K562 (cell line): ENCODE measurements around the gene RPS19BP1. TPM values are rescaled to one million over a fixed set of nuclear protein-coding genes. Genes with fewer than 3 reads are reported as not detected.
A peak's percentile ranks its signal among the peaks of the same experiment; 100 is the strongest.

Experiments used
- BRD9 ChIP-seq: fragments of 450-650 bp; IDR thresholded peaks from 2 replicates; pipeline ENCODE4 v1.6.1; 2018; ENCODE audit warnings: low read depth; ENCODE audit not compliant: partially characterized antibody
- CBX8 ChIP-seq: fragments of 200-600 bp; sonication (generic); IDR thresholded peaks from 2 replicates; pipeline ENCODE4 v1.6.1; 2012; ENCODE audit warnings: borderline replicate concordance, mixed run types, low read depth, mild to moderate bottlenecking, moderate library complexity, mixed read lengths, low read length, control low read depth, inconsistent platforms; ENCODE audit not compliant: poor library complexity, severe bottlenecking; ENCODE audit errors: extremely low read depth
- CREM ChIP-seq: IDR thresholded peaks from 2 replicates; pipeline ENCODE4 v1.6.1; 2014; ENCODE audit warnings: antibody characterized with exemption, low read depth
- ELF1 ChIP-seq: fragments of 200-800 bp; sonication (Bioruptor generic); IDR thresholded peaks from 2 replicates; pipeline ENCODE4 v1.6.1; 2016; ENCODE audit warnings: missing genetic modification characterization, missing compliant biosample characterization
- FOXJ2 ChIP-seq: fragments of 200-800 bp; sonication (Bioruptor generic); IDR thresholded peaks from 2 replicates; pipeline ENCODE4 v1.6.1; 2016; ENCODE audit warnings: missing genetic modification characterization, missing compliant biosample characterization
- GATA2 ChIP-seq: sonication (generic); formaldehyde crosslinking; IDR thresholded peaks from 2 replicates; pipeline ENCODE4 v1.4.0; 2020; ENCODE audit warnings: mild to moderate bottlenecking, missing genetic modification reagents
- L3MBTL2 ChIP-seq: fragments of 450-650 bp; IDR thresholded peaks from 2 replicates; pipeline ENCODE4 v1.6.1; 2016; ENCODE audit warnings: mild to moderate bottlenecking, moderate library complexity
- LCOR ChIP-seq: sonication (generic); formaldehyde crosslinking; IDR thresholded peaks from 2 replicates; pipeline ENCODE4 v1.8.0; 2022; ENCODE audit warnings: mild to moderate bottlenecking, missing genetic modification reagents
- MAFK ChIP-seq: IDR thresholded peaks from 2 replicates; pipeline ENCODE4 v1.6.1; 2011; ENCODE audit warnings: low read length, improper control_type of control experiment
- MAZ ChIP-seq, 2 experiments: fragments of 450-650 bp in 1 of 2; sonication (generic) in 1 of 2; formaldehyde crosslinking; IDR thresholded peaks in 1 of 2; conservative IDR thresholded peaks in 1 of 2; 2 replicates each; pipeline versions ENCODE4 v1.4.0 to v1.5.0; 2020; ENCODE audit warnings: mild to moderate bottlenecking in 1 of 2, missing genetic modification reagents in 1 of 2
- MIER1 ChIP-seq: fragments of 450-650 bp; IDR thresholded peaks from 2 replicates; pipeline ENCODE4 v1.6.1; 2016; ENCODE audit warnings: antibody characterized with exemption, mild to moderate bottlenecking, low read depth
- PHF8 ChIP-seq: fragments of 200-600 bp; sonication (generic); IDR thresholded peaks from 2 replicates; pipeline ENCODE4 v1.6.1; 2012; ENCODE audit warnings: mixed run types, mild to moderate bottlenecking, inconsistent platforms, low read length, moderate library complexity, borderline replicate concordance
- POLR3G ChIP-seq: IDR thresholded peaks from 2 replicates; pipeline ENCODE4 v1.6.1; 2011; ENCODE audit not compliant: insufficient read length, insufficient replicate concordance; ENCODE audit errors: extremely low read depth
- SIRT6 ChIP-seq: IDR thresholded peaks from one replicate; pipeline ENCODE4 v1.6.1; 2012; ENCODE audit warnings: low read depth, mild to moderate bottlenecking, control low read depth, inconsistent platforms, low read length, moderate library complexity
- SMARCA4 ChIP-seq: fragments of 450-650 bp; IDR thresholded peaks from 2 replicates; pipeline ENCODE4 v1.6.1; 2016
- TAF9B ChIP-seq: fragments of 450-650 bp; IDR thresholded peaks from 2 replicates; pipeline ENCODE4 v1.6.1; 2018; ENCODE audit warnings: mild to moderate bottlenecking; ENCODE audit not compliant: partially characterized antibody
- TCF15 ChIP-seq: fragments of 250-450 bp; sonication (Bioruptor Pico); IDR thresholded peaks from 2 replicates; pipeline ENCODE4 v1.8.0; 2022; ENCODE audit warnings: moderate library complexity, mild to moderate bottlenecking, inconsistent platforms
- YY1 ChIP-seq, 3 experiments: IDR thresholded peaks; 2 replicates each; pipeline ENCODE4 v1.6.1; 2011; ENCODE audit warnings: low read length in 2 of 3, mild to moderate bottlenecking in 2 of 3, moderate library complexity in 2 of 3, borderline replicate concordance in 1 of 3, control low read depth in 1 of 3, low read depth in 1 of 3; ENCODE audit not compliant: insufficient read depth in 3 of 3, insufficient replicate concordance in 2 of 3, control insufficient read depth in 1 of 3, insufficient read length in 1 of 3; ENCODE audit errors: extremely low read depth in 1 of 3
- ZFP30 ChIP-seq: fragments of 250-450 bp; sonication (Bioruptor Pico); IDR thresholded peaks from 2 replicates; pipeline ENCODE4 v1.8.0; 2022; ENCODE audit warnings: moderate library complexity, mild to moderate bottlenecking, inconsistent platforms, borderline replicate concordance
- ZNF224 ChIP-seq: sonication (generic); formaldehyde crosslinking; IDR thresholded peaks from 2 replicates; pipeline ENCODE4 v1.8.0; 2022; ENCODE audit warnings: mild to moderate bottlenecking, missing genetic modification reagents
- polyA plus RNA-seq, 8 experiments: library from polyadenylated mRNA; depleted of rRNA in 4 of 8; stranded (reverse) in 5 of 8; unstranded in 3 of 8; fragments of >200 nt; fragmentation: Nextera tagmentation in 2 of 8; fragmentation: Illumina TruSeq in 1 of 8; extraction: Ambion mirVana in 2 of 8; extraction: Trizol in 1 of 8; gene quantifications; 2 replicates each; pipeline versions ENCODE4 v1.2.1 to v1.2.3, GENCODE V29; 2011 to 2014; ENCODE audit warnings: inconsistent platforms in 1 of 8, missing spikeins in 1 of 8
- total RNA-seq, 7 experiments: library from RNA; depleted of rRNA in 6 of 7; stranded (reverse); fragments of >200 nt in 6 of 7; fragmentation: Illumina TruSeq in 2 of 7; extraction: Trizol in 2 of 7; gene quantifications; 2 replicates each; pipeline versions ENCODE4 v1.2.1 to v1.2.3, GENCODE V29; 2011 to 2021; ENCODE audit warnings: low replicate concordance in 1 of 7
- TF ChIP-seq, protein P1 (sequence below): sonication (generic); formaldehyde crosslinking; IDR thresholded peaks from 2 replicates; pipeline ENCODE4 v1.8.0; 2022; ENCODE audit warnings: mild to moderate bottlenecking, missing genetic modification reagents

Gene RPS19BP1
- total and polyA plus RNA-seq, 9 of the 15 experiments (the other 6 are each of a cell fraction or from before 2014, with no cell fraction given), result 3.0 to 223 (median 84.3) TPM

DNA sequence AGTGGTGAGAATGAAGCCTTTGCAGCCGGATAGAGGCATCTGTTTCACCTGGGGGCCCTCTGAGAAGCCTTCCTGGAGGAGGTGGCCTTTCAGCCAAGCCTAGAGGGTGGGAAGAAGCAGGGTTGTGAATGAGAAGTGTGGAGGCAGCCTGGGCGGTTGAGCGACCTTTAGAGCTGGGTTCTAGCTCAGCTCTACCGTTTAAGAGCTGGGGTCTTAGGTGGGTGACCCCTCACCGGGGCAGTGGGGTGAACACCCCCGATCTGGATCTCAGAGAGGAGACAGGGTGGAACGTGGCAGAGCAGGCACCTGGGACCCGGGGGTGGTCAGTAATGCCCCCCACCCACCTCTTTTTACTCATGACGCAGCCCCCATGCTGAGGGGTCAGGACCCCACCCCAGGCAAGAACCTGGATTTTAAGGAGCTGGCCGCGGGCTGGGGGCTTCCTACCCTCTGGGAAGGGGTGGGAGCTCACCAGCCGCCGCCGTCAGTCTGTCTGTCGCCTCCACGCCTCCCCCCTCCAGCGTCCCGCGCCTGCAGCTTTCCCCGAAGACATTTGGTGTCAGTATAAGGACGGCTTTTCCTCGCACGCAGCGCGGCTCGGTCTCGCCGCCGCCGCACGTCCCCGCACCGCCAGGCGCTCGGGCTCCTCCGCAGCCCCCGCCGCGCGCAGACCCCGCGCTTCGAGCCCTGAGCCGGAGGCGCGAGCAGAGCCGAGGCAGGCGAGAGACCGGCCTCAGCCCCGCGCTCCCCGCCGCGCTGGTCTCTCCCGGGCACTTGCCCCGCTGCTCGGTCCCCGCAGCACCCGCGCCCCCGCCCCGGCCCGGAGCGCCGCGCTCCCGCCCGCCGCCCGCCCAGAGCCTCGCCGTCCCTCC is 24.7 kb upstream of the RPS19BP1 start (continued):
- no peak for TF ChIP-seq YY1 (IDR thresholded peaks at IDR 0.05; ENCODE audit: borderline replicate concordance in 1 of 3, control insufficient read depth in 1 of 3, extremely low read depth in 1 of 3, insufficient read depth in 3 of 3, insufficient read length in 1 of 3, insufficient replicate concordance in 2 of 3, low read depth in 1 of 3, low read length in 2 of 3)
- TF ChIP-seq, protein P1, sequence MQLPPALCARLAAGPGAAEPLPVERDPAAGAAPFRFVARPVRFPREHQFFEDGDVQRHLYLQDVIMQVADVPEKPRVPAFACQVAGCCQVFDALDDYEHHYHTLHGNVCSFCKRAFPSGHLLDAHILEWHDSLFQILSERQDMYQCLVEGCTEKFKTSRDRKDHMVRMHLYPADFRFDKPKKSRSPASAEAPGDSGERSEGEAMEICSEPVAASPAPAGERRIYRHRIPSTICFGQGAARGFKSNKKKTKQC (CRISPR knock-in tag), result no peak
- no peak for TF ChIP-seq FOXJ2
- TF ChIP-seq CBX8, result no peak
- peak; percentile 27; the same call in 1 of the 2 replicates for TF ChIP-seq CREM
- TF ChIP-seq SIRT6, result no peak
- no peak for TF ChIP-seq ZNF224 (CRISPR knock-in tag)
- no peak for TF ChIP-seq MAFK
- no peak for TF ChIP-seq SMARCA4
- TF ChIP-seq MIER1, result no peak
- no peak for TF ChIP-seq TCF15 (CRISPR knock-in tag)
- peak; percentile 44; the same call in 1 of the 2 replicates for TF ChIP-seq L3MBTL2
- TF ChIP-seq GATA2 (CRISPR knock-in tag), result no peak
- TF ChIP-seq LCOR (CRISPR knock-in tag), result no peak
- peak; percentile 21; the same call in 1 of the 2 replicates for TF ChIP-seq PHF8
- TF ChIP-seq BRD9, result no peak
- no peak for TF ChIP-seq TAF9B
- TF ChIP-seq ELF1 (tag), result no peak
- TF ChIP-seq MAZ (CRISPR knock-in tag; conservative IDR thresholded peaks at IDR 0.05 in 1 of 2, IDR thresholded peaks at IDR 0.05 in 1 of 2), result peak; percentile 30 to 66; a peak in 1 of 4 replicates
- no peak for TF ChIP-seq ZFP30 (CRISPR knock-in tag)
- TF ChIP-seq POLR3G, result no peak
